PC-3 (cell line): Measurements from ENCODE around the gene TAGLN2. TPM values are rescaled to one million over a fixed set of nuclear protein-coding genes. Genes with fewer than 3 reads are reported as not detected.

Experiments used
- ATAC-seq: fragments of 200-7000 bp; cut with Tn5 transposase; 2 replicates; pipeline ENCODE4 v1.9.1; 2020; ENCODE audit warnings: mild to moderate bottlenecking, moderate library complexity
- BruUV-seq: library from RNA; stranded (reverse); fragments of 400-500 nt; replicated peaks from 2 replicates; lab custom pipeline; 2021; lab: Mats Ljungman, UMichigan
- CTCF ChIA-PET: fragments of 300-600 bp; sonication (Branson Sonifier 250); formaldehyde crosslinking; loops from one replicate; lab custom pipeline; 2022; ENCODE audit warnings: antibody characterized with exemption; lab: Charles Lee
- POLR2A ChIA-PET: fragments of 300-600 bp; sonication (Branson Sonifier 250); formaldehyde crosslinking; loops from one replicate; lab custom pipeline; 2022; ENCODE audit warnings: antibody characterized with exemption; ENCODE audit not compliant: unreplicated experiment; lab: Charles Lee
- DNase-seq: peaks from one replicate; pipeline ENCODE4 v3.0.0-alpha.2; 2015
- H2AFZ ChIP-seq: fragments of 300-600 bp; sonication (generic); 2 replicates; pipeline ENCODE4 v1.6.0; 2016; ENCODE audit warnings: antibody characterized with exemption, low read length
- H3F3A ChIP-seq: fragments of 300-600 bp; sonication (generic); one replicate; pipeline ENCODE4 v1.6.0; 2017; ENCODE audit warnings: antibody characterized with exemption, low read length, control low read depth, mild to moderate bottlenecking; ENCODE audit not compliant: unreplicated experiment
- H3K27ac ChIP-seq: fragments of 300-600 bp; sonication (generic); 2 replicates; pipeline ENCODE4 v1.5.1; 2016; ENCODE audit warnings: mild to moderate bottlenecking, low read length
- H3K27me3 ChIP-seq: fragments of 300-600 bp; sonication (generic); 2 replicates; pipeline ENCODE4 v1.6.1; 2016; ENCODE audit warnings: low read length, mixed read lengths
- H3K36me3 ChIP-seq: fragments of 300-600 bp; sonication (generic); 2 replicates; pipeline ENCODE4 v1.6.1; 2016; ENCODE audit warnings: low read depth, mixed run types, low read length, mixed read lengths
- H3K4me1 ChIP-seq: fragments of 300-600 bp; sonication (generic); 2 replicates; pipeline ENCODE4 v1.5.1; 2016; ENCODE audit warnings: low read length; ENCODE audit not compliant: insufficient read depth
- H3K4me2 ChIP-seq: fragments of 300-600 bp; sonication (generic); 2 replicates; pipeline ENCODE4 v1.6.0; 2016; ENCODE audit warnings: low read length
- H3K4me3 ChIP-seq: fragments of 300-600 bp; sonication (generic); 2 replicates; pipeline ENCODE4 v1.5.1; 2016; ENCODE audit warnings: mild to moderate bottlenecking, low read length, mixed read lengths
- H3K79me2 ChIP-seq: fragments of 300-600 bp; sonication (generic); 2 replicates; pipeline ENCODE4 v1.6.1; 2017; ENCODE audit warnings: low read length, mixed read lengths
- H3K9ac ChIP-seq: fragments of 300-600 bp; sonication (generic); 2 replicates; pipeline ENCODE4 v1.6.0; 2016; ENCODE audit warnings: mild to moderate bottlenecking, low read length
- H3K9me2 ChIP-seq: fragments of 300-600 bp; sonication (generic); replicated peaks from 2 replicates; pipeline ENCODE4 v1.6.1; 2016; ENCODE audit warnings: mixed run types, low read length, mixed read lengths
- H3K9me3 ChIP-seq: fragments of 300-600 bp; sonication (generic); 2 replicates; pipeline ENCODE4 v1.6.1; 2016; ENCODE audit warnings: low read length, mixed read lengths
- H4K20me1 ChIP-seq: fragments of 300-600 bp; sonication (generic); 2 replicates; pipeline ENCODE4 v1.6.1; 2016; ENCODE audit warnings: low read length, mixed read lengths
- CTCF ChIP-seq: fragments of 300-600 bp; sonication (generic); conservative IDR thresholded peaks from 2 replicates; pipeline ENCODE4 v1.5.1; 2017; ENCODE audit warnings: antibody characterized with exemption, low read depth, mild to moderate bottlenecking, low read length
- EZH2 ChIP-seq: fragments of 300-600 bp; sonication (generic); IDR thresholded peaks from one replicate; pipeline ENCODE4 v1.6.1; 2017; ENCODE audit warnings: antibody characterized with exemption, mild to moderate bottlenecking, low read length; ENCODE audit not compliant: unreplicated experiment
- EZH2phosphoT487 ChIP-seq: fragments of 300-600 bp; sonication (generic); IDR thresholded peaks from 2 replicates; pipeline ENCODE4 v1.6.1; 2018; ENCODE audit warnings: mild to moderate bottlenecking, antibody characterized with exemption, low read length, borderline replicate concordance
- intact Hi-C: fragments of 100-400 bp; cut with micrococcal nuclease; formaldehyde crosslinking; loops from 2 replicates; pipeline ENCODE4 v1.9.0; 2023
- total RNA-seq: library from RNA; depleted of rRNA; stranded (reverse); fragments of >200 nt; gene quantifications from 2 replicates; pipeline ENCODE4 v1.2.3, GENCODE V29; 2014

TAGLN2 gene
- total RNA-seq, 1 experiment from 2014 or later: 1,584 TPM

GRCh38 chr1:159973350-159973940 lies 48.1 kb upstream of the TAGLN2 start:
- no TSS peak for BruUV-seq
- ATAC-seq (no peak), DNase-seq (no peak)
- TF ChIP-seq EZH2 (no peak), CTCF (no peak), EZH2phosphoT487 (no peak)
- Histone ChIP-seq H2AFZ (no peak overlapping the region), H3K4me1 (no peaks in the 10 kb centered on the region), H4K20me1 (no peaks in the 10 kb centered on the region), H3K9me2 (no peaks in the 10 kb centered on the region), H3K4me3 (no peak overlapping the region), H3K27ac (no peak overlapping the region), H3F3A (no peaks in the 10 kb centered on the region), H3K9me3 (no peaks in the 10 kb centered on the region), H3K27me3 (peaks cover 3% of the 10 kb centered on the region; the same call in 1 of the 2 replicates), H3K4me2 (no peak overlapping the region), H3K9ac (no peak overlapping the region), H3K36me3 (no peaks in the 10 kb centered on the region), H3K79me2 (no peaks in the 10 kb centered on the region)
- ChIA-PET CTCF (no interaction called here), POLR2A (no interaction called here)
- intact Hi-C loops: no loop called here

- intact Hi-C loops: no loop called here
- no peak for ATAC-seq
- ChIA-PET POLR2A (no interaction called here), CTCF (no interaction called here)
- TF ChIP-seq CTCF (no peak), EZH2 (no peak), EZH2phosphoT487 (no peak)
- H3F3A ChIP-seq: no peaks in the 10 kb centered on the region
- no peaks in the 10 kb centered on the region for H3K9me2 ChIP-seq
- BruUV-seq: no TSS peak
- H2AFZ ChIP-seq: no peak overlapping the region
- H3K27me3 ChIP-seq: peaks cover 3% of the 10 kb centered on the region; the same call in 1 of the 2 replicates
- H3K79me2 ChIP-seq: no peaks in the 10 kb centered on the region
- H4K20me1 ChIP-seq: no peaks in the 10 kb centered on the region
- no peaks in the 10 kb centered on the region for H3K4me1 ChIP-seq
- no peaks in the 10 kb centered on the region for H3K36me3 ChIP-seq
- no peak overlapping the region for H3K4me2 ChIP-seq
- H3K4me3 ChIP-seq: no peak overlapping the region
- H3K9ac ChIP-seq: no peak overlapping the region
- no peaks in the 10 kb centered on the region for H3K9me3 ChIP-seq
- H3K27ac ChIP-seq: no peak overlapping the region
- DNase-seq: no peak
Observed at GRCh38 chr1:159972443-159973205, 47.3 kb upstream of the TAGLN2 start.

DNA sequence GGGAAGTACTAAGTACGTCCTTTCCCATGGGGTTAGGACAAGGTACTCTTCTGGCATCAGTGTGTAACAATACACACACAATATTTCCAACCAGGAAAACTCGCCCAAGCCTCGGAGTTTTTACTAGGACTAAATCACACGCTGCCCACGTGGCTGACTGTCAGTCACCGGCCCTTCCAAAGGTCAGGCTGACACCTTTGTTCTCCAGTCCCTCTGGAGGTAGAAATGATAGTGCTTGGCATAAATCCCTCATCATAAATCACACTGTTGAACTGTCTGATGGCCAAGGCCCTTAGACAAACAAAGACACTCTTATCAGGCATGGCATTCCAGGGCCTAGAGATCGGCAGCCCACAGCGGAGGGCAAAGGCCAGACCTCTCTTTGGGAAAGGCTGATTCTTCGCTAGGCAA lies 45.6 kb upstream of the TAGLN2 start:
- H3K4me3 ChIP-seq: no peak overlapping the region
- BruUV-seq: no TSS peak
- ATAC-seq: no peak

More for the DNA sequence above, 45.6 kb upstream of the TAGLN2 start:
- Histone ChIP-seq H3K27me3 (peaks cover 3% of the 10 kb centered on the region; the same call in 1 of the 2 replicates), H3K4me1 (no peaks in the 10 kb centered on the region), H3K79me2 (no peaks in the 10 kb centered on the region), H3K9ac (no peak overlapping the region), H4K20me1 (no peaks in the 10 kb centered on the region), H3K27ac (no peak overlapping the region), H2AFZ (no peak overlapping the region), H3K9me2 (no peaks in the 10 kb centered on the region), H3K4me2 (no peak overlapping the region), H3K36me3 (no peaks in the 10 kb centered on the region), H3F3A (no peaks in the 10 kb centered on the region), H3K9me3 (no peaks in the 10 kb centered on the region)
- no peak for DNase-seq
- TF ChIP-seq EZH2phosphoT487 (no peak), CTCF (no peak), EZH2 (no peak)
- POLR2A ChIA-PET: no interaction called here
- CTCF ChIA-PET: interaction anchor here (0.5 kb wide), 1 partner anchor 81 kb away, joined by 5 read pairs; no protein-coding TSS in a partner anchor
- intact Hi-C loops: no loop called here
